HG03354 (cell line): ENCODE data around the gene HSPA4L.

Experiments
- ATAC-seq: cut with Tn5 transposase; IDR thresholded peaks from one replicate; pipeline ENCODE4 v1.9.1; 2021; ENCODE audit warnings: mild to moderate bottlenecking; ENCODE audit not compliant: unreplicated experiment, poor library complexity, severe bottlenecking

Gene HSPA4L

DNA sequence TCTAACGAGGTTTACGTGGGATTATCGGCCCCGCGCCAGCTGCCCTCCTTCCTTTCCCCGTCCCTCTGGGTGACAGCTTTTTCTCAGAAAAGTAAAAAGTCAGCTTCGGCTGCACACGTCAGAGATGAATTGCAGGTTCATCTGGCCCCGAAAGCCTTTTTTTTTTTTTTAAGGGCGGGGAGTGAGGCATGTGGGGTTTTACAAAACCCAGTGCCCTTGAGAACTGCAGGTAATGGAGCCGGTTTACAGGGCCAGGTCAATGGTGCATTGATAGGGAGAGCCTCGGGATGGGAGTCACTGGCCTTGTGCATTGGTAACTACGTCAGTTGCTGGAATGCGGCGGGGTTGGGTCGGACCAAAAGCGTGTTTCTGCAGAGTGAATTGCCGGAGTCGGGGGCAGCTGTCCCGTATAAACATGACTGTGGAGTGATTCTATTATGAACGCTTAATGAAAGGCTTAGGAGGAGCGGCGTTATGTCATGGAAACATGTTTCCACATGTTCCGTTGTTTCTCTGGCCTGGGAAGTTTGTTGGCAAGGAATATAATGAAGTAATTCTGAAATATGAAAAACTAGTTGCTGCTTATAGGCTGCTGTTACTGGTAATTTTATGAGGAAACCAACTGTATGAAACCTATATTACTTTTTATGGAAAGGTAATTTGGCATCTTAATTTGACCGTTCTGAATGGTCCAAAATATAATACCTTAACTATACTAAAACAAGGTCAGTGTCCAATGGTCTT is 1.1 kb downstream of the HSPA4L start:
- ATAC-seq = peak; percentile 29

- no peak for ATAC-seq
Observed at GRCh38 chr4:127783955-127784770, 2.0 kb downstream of the HSPA4L start.

DNA sequence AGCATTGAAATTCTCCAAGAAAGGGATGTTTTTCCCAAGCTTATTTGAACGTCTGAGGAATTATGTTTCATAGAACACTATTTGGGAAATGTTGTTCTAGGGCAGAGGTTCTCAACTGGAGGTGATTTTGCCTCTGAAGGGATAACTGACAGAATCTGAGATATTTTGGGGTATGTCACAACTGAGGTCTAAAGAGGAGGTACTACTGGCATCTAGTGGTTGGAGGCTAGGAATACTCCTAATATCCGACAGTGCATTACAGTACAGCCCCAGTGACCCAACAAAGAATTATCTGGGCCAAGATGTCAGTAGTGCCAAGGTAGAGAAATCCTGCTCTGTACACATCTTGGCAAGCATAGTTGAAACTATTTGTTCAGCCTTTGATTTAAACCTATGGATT is 6.4 kb downstream of the HSPA4L start:
- ATAC-seq = peak; percentile 76

DNA sequence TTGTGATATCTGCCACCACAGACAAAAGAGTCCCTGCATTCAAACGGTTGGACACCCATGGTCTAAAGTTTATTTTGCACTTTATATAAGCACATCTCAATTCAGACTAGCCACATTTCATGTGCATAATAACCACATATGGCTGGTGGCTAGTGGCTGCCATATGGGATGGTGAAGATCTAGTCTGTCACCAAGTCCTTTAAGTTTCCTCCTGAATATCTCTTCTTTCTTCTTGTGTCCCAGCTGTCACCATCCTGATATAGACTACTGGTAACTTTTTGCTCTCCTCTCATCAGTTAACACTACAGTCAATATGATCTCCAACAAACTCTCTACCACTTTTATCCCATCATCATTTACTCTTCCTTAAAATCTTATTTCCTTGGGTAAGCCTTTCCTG is 9.3 kb downstream of the HSPA4L start:
- peak; percentile 8 for ATAC-seq

DNA sequence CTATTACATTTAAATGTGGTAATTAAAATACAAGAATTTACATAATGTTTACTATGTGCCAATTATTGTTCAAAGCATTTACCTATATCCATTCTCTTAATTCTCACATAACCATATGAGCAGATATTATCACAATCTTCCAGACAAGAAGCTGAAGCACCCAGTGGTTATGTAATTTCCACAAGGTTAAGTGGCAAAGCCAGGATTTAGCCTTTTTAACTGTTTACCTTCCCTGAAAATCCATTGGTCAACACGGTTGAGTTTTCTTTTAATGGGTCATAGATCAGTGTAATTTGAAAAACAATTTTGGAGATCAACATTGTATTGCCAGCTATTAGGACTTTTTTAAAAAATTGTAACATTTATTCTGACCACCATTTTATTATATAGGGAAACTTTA is 11.4 kb downstream of the HSPA4L start:
- ATAC-seq = no peak

GRCh38 chr4:127799711-127800110 is 17.6 kb downstream of the HSPA4L start:
- no peak for ATAC-seq

DNA sequence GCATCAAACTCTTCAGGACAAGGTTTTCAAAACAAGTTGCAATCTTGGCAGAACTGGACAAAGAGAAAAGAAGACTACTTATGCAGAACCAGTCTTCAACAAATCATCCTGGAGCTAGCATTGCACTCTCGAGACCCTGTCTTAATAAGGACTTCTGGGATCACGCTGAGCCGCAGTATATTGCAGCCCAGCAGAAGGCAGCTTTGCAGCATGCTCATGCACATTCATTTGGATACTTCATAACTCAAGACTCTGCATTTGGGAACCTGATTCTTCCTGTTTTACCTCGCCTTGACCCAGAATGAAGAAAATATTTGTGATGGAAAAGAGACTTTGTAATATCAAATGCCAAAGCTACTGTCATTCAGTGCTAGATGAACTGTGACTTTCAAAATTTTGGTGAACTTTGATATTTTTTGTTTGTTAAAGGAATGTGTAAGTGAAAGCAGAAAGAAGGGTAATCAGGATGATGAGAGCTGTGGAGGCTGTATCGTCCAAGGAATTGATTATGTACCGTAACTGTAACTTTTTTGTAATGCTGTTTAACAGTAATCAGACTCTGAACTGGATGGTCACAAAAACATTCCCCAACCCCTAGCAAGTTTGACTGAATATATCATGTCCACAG is 27.2 kb downstream of the HSPA4L start:
- ATAC-seq = no peak

- ATAC-seq = no peak
Observed at GRCh38 chr4:127810551-127810950, 28.4 kb downstream of the HSPA4L start.

- ATAC-seq = no peak
Observed at GRCh38 chr4:127822430-127822829, 40.3 kb downstream of the HSPA4L start.

- no peak for ATAC-seq
Observed at GRCh38 chr4:127828121-127828520, 46.0 kb downstream of the HSPA4L start.

GRCh38 chr4:127829014-127829413 is 46.9 kb downstream of the HSPA4L start:
- peak; percentile 64 for ATAC-seq

GRCh38 chr4:127832585-127832984 is 50.5 kb downstream of the HSPA4L start:
- ATAC-seq = peak; percentile 76

DNA sequence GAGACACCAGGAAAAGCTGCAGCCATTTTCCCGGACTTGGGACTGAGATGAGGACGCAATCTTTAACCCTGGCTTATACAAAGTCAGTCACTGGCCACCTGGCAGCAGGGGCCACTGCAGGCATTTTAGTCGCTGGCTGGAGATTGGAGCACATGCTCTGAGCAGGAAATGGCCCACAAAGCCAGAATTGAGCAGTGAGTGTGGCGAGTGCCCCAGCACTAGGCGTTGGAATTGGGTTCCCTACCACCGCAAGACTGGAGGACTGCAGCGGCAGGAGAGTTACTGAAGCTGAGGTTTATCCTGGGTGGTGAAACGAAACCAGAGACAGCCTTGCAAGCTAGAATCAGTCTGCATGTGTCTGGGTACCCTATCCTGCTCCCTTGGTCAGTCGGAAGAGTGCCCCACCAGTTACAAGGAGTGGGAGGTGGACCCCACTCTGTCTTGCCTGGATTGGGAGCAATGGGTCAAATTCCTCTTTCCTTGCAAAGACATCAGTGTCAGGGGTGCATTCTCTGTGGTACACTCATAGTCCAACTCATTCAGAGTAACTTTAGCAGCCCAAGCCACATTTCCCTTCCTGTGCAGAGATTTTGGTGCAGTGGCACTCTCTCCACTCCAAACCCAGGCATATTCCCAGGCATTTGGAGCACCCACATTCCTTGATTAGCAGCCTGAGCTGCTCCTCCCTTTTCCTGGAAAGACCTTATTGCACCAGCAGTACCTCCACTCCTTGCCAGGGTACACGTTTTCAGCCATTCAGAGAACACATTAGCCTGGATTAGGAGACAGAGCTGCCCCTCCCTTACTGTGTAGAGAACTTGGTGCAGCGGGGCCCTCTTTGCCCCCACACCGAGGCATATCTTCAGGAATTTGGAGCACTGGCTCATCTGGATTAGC is 61.8 kb downstream of the HSPA4L start:
- no peak for ATAC-seq

- ATAC-seq = no peak
Observed at GRCh38 chr4:127844601-127845116, 62.5 kb downstream of the HSPA4L start.

GRCh38 chr4:127846061-127846460 is 63.9 kb downstream of the HSPA4L start:
- no peak for ATAC-seq

- no peak for ATAC-seq
Observed at GRCh38 chr4:127846765-127847164, 64.6 kb downstream of the HSPA4L start.

DNA sequence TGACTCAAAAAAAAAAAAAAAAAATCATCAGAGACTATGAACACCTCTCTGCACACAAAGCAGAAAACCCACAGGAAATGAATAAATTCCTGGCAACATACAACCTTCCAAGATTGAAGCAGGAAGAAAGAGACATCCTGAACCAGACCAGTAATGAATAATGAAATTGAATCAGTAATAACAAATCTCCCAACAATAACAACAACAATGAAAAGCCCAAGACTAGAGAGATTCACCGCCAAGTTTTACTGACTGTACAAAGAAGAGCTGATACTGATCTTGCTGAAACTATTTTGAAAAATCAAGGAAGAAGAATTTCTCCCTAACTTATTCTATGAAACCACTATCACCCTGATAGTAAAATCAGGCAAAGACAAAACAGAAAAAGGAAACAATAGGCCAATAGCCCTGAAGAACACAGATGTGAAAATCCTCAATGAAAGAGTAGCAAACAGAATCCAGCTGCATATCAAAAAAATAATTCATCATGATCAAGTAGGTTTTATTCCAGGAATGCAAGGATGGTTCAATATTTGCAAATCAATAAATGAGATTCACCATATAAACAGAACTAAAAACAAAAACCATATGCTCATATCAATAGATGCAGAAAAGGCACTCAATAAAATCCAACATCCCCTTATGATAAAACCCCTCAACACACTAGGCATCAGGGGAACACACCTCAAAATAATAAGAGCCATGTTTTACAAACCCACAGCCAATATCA is 67.5 kb downstream of the HSPA4L start:
- ATAC-seq = no peak

- no peak for ATAC-seq
Observed at GRCh38 chr4:127852661-127853060, 70.5 kb downstream of the HSPA4L start.
